IPS-NIHi11 (cell line): Measurements from ENCODE around the gene TRANK1.
"Not testable (repeated sequence)": the region's sequence is repeated elsewhere in the genome, so short reads cannot be mapped to it uniquely, and the experiment has no call there.

Experiments used
- DNase-seq: peaks from one replicate; pipeline ENCODE4 v3.0.0; 2012; ENCODE audit warnings: mixed read lengths, low spot score

TRANK1 gene

DNA sequence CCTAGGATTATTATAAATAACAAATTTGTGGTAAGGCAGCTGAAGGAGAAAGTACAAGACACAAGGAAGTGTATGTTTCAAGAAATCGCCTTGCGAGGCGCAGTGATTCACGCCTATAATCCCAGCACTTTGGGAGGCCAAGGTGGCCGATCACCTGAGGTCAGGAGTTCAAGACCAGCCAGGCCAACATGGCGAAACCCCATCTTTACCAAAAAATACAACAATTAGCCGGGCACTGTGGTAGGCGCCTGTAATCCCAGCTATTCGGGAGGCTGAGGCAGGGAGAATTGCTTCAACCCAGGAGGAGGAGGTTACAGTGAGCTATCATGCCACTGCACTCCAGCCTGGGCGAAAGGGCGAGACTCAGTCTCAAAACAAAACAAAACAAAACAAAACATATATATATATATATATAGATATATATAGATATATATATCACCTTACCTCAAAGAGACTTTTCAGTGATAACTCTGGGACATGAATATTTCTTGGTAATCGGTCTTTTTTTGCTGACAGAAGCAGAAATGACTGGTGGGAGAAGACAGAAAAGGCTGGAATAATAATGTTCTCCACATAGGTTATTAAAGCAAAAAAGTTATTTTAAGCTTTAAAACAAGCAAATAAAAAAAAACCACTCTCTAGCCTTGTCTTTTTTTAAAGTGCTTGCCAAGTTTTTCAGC lies 52.3 kb downstream of the TRANK1 start:
- DNase-seq: no peak

DNA sequence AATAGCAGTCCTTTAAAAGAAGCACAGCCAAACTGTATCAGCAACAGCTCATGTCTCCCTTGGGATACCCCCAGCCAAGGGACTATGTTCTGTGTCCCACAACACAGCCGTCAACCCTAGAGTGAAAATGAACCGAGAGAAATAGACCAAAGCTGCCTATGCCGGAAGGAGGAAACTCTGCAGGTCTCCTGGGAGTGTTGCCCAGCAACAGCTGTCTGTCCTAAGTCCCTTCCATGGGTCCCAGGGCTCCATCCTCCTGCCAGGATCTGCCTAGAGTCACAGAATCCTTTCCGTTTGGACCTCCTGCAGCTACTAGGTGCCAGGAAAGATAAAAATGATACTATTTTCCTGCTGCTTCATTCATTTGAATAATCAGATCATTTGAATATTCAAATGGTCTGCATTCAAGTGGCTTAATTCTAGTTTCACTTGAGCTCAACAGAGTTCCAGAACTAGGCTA lies 53.1 kb downstream of the TRANK1 start:
- no peak for DNase-seq

DNA sequence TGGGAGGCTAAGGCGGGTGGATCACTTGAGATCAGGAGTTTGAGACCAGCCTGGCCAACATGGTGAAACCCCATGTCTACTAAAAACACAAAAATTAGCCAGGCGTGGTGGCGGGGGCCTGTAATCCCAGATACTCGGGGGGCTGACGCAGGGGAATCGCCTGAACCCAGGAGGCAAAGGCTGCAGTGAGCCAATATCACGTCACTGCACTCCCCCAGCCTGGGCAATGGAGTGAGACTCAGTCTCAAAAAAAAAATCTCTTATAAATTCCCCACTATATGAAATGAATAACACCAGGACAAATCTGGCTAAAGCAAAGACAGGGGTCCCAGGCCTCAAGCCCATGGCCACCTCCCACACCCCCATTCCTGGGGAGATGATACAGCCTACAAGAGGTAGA lies 53.8 kb downstream of the TRANK1 start:
- not testable (repeated sequence) for DNase-seq

GRCh38 chr3:36890261-36890660 lies 54.6 kb downstream of the TRANK1 start:
- DNase-seq: no peak

- no peak for DNase-seq
Measured at GRCh38 chr3:36881735-36882134, 63.1 kb downstream of the TRANK1 start.

- DNase-seq: not testable (repeated sequence)
Measured at GRCh38 chr3:36879842-36880241, 65.0 kb downstream of the TRANK1 start.

DNA sequence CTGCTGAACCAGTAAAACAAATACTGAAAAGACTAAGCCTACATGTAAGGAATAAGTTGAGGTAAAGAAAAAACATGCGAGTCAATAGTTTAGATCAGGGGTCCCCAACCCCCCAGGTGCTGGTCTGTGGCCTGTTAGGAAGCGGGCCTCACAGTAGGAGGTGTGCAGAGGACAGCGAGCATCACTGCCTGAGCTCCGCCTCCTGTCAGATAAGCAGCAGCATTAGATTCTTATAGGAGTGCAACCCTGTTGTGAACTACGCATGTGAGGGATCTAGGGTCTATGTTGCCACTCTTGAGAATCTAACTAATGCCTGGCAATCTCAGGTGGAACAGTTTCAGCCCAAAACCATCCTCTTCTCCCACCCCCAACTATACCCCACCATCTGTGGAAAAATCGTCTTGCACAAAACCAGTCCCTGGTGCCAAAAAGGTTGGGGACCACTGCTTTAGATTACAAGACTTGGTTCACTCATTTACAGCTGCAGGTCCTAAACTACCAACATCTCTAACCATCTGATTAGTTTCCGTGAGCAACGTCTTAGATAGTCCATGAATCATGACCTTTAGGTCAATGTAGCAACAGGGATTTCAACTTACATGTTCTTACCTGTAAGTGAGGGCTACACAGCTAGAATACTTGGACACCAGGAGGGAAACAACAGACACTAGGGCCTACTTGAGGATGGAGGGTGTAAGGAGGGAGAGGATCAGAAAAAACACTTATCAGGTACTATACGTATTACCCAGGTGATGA lies 66.7 kb downstream of the TRANK1 start:
- no peak for DNase-seq

DNA sequence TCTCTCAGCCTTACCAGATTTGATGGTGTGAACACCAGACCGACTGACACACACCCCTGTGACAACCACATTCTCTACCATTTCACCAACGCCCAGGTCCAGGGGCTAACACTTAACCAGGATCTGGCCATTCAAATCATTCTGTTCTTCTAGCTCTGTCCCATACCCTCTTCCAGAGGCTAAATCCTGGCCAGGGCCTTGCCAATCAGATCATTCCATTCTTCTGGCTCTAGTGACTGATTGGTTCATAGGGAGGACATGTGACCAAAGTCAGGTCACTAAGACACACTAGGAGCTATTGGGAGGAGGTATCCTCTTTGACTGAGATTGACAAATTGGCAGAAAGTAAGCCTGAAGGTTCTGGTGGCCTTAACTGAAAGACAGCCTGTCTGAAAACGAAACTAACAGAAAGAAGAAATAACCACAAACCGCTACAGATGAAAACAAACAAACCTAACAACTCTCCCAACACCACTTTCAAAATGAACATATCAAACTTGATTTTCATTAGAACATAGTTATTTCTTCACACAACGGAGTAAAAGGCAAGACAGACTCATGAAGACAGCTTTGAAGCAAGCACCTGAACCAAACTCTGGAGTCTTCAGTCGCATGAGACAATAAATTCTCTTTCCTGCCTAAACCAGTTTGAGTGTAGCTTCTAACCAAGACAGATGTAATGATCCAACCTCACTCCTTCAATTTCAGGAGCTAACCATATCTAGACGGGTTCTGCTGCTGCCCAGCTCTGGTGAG lies 68.5 kb downstream of the TRANK1 start:
- DNase-seq: no peak

DNA sequence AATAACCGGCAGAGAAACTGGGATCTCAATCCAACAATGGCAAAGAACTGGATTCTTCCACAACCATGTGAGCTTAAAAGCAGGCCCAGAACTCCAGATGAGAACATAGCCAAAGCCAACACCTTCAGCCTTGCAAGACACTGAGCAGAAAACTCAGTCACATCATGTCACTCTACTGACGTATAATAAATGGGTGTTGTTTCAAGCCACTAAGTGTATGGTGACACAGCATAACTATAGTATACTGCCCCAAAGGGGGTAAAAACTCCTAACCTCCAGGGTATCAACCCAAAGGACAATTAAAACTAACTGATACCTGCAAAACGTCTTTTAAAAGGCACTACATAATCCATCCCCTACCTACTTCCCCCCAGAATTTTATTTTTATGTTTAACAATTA lies 69.5 kb downstream of the TRANK1 start:
- no peak for DNase-seq

DNA sequence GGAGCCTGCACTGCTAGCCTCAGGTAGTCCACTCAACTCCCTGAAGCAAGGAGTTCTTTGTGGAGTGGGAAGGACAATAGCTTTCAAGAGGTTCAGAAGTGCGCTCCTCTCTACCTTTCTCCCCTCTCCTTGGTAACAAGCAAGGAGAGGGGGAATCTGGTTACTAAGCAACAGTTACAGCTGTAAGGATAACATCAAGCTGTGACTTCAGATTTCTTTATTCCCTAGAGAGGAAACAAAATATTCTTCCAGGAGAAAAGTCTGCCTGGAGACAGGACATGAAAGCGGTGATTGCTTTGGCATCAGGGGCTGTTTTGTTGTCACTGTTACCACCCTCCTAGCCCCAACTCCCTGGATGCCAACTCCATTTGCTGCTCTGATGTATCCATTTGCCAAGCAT lies 70.4 kb downstream of the TRANK1 start:
- no peak for DNase-seq

GRCh38 chr3:36871379-36872126 lies 73.3 kb downstream of the TRANK1 start:
- DNase-seq: no peak

DNA sequence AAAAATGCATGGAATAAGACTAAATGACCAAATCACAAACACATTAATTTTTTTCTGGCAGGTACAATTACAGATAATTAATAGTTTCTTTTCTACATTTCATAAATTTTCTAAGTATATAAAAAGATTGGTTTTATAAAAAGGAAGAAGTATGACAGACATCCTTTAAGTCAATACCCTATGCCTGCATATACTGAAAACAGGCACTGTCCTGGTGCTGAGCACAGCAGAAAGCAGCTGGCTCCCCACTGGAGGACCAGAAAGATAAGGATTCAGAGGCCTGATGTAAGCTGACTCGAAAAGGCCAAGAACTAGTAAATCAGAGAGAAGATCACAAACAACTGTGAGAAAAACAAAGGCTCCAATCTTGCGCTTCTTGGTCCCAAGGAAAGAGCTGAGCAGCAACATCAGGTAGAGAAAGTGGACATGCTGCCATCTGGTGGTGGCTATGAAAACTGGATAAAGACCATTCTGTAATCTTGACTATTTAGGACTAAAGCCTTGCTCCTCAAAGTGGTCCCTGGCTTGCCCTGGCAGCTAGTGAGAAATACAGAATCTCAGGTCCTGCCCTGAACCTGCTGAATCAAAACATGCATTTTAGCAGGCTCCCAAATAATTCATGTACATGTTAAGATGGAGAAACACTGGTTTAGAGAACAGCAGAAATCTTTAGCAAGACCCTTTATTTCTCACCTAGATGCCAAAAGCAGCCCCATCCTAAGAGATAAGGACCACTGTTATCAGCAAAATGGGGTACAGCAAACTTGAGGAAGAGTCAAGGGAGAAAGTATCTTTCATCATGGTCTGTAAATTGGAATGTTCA lies 76.0 kb downstream of the TRANK1 start:
- peak; percentile 74 for DNase-seq

- no peak for DNase-seq
Measured at GRCh38 chr3:36867810-36868209, 77.0 kb downstream of the TRANK1 start.

DNA sequence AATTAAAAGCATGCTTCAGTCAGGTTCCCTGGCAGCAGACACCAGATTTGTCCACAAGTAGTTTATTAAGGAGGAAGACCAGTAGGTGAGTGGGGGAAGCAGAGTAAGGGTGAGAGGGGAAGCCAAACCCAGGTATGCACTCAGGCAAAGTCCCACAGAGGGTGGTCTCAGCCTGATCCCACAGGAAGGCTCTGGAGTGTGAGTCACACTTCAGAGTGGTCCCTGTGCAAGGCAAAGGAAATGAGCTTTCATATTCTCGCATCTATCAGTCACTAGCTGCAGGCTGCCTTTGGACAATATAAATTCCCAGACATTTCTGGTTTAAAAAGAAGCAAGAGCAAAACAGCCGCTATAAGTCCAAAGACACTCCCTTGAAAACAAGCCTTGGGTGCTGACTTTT lies 78.5 kb downstream of the TRANK1 start:
- no peak for DNase-seq

DNA sequence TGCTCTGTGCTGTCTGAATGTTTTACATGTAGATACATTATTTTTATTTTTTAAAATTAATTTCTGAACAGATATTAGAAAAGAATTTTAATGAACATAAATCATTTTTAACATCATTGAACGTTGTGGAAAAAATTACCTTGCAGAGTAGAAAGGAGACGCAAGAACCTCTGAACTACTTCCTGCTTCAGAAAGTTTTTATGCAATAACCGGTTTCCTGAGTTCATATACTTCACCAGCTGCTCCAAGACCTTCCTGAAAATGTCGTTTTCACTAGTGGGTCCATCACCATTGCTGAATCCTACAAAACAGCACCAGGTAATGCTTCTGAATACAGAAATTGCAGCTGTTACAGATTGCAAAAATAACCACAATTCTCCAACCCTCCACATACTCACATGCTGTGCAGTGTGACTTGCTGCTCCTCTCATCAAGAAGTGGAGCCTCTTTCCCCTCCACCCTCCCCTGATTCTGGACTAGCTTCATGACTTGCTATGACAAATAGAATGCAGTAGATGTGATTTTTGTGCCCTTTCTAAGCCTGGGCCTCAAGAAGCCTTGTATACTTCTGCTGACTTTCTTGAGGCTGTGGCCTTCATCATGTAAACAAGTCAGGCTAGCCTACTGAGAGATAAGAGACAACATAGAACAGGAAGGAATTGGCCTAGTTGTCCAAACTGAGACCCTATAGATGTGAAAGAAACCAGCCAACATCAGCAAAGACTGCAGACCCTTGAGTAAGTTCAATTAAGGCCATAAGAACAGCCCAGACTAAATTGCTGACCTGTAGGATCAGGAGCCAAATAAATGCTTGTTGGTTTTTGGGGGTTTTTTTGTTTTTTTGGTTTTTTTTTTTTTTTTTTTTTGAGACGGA lies 80.4 kb downstream of the TRANK1 start:
- no peak for DNase-seq

- DNase-seq: no peak
Measured at GRCh38 chr3:36862076-36862755, 82.6 kb downstream of the TRANK1 start.

GRCh38 chr3:36859494-36859893 lies 85.4 kb downstream of the TRANK1 start:
- DNase-seq: no peak

DNA sequence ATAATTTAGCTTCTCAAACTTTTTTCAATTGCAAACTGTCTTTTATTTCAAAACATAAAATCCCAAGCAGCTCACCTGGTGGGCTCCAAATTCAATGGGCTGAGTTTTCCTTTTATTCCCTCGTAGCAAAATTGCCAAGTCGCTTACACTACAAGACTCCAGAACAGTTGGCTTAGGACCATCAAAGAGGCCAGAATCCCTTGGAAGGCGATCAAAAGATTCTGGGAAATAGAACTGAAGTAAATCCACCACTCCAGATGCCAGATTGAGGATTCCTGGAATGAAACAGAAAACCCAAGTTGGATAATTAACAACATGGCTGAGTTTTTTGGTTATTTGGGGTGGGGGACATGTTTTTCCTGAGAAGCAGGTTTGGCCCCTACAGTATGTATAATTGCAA lies 92.8 kb downstream of the TRANK1 start:
- no peak for DNase-seq

DNA sequence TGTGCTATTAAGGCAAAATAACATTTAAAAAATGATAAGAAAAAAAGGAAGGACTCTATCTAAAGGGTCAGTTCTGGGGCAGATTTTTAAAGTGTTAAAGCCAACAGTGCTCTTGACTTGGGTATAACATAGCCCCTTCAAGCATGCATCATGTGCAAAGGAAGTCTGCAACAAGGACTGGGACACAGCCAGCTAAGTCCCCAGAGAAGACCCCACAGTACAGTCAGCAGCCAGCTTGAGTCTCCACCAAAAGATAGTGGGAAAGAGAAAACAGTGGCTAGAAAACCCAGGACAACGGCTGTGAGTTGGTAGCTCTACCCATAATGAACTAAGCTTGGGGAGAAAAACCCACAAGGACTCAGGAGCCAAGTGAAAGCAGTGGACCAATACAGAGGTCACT lies 94.1 kb downstream of the TRANK1 start:
- no peak for DNase-seq

DNA sequence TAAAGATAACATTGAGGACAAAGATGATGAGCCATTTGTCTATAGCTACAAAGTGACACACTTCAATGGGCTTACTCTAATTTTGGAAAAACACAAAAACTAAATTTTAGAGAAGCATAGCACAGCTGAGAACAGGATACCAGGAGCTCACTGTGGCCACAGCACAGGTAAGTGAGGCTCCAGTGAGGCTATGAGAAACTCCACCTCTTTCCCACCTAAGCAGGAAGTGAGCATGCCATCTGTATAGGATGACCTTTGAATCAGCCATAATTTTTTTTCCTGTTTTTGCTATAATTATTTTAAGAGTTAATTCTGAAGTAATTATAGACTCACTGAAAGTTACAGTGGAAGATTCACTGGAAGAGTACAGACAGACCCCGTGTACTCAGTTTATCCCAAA lies 98.4 kb downstream of the TRANK1 start:
- no peak for DNase-seq
